Activated T-helper 1 cell treated with Interleukin-2 at 50 U/mL for 16 hours (primary cell): ENCODE measurements around the gene HBEGF.
"Not testable (repeated sequence)": the region's sequence is repeated elsewhere in the genome, so short reads cannot be mapped to it uniquely, and the experiment has no call there.

Experiments used
- DNase-seq: peaks from one replicate; pipeline ENCODE4 v3.0.0-alpha.2; 2020; ENCODE audit warnings: low read depth

The HBEGF gene

DNA sequence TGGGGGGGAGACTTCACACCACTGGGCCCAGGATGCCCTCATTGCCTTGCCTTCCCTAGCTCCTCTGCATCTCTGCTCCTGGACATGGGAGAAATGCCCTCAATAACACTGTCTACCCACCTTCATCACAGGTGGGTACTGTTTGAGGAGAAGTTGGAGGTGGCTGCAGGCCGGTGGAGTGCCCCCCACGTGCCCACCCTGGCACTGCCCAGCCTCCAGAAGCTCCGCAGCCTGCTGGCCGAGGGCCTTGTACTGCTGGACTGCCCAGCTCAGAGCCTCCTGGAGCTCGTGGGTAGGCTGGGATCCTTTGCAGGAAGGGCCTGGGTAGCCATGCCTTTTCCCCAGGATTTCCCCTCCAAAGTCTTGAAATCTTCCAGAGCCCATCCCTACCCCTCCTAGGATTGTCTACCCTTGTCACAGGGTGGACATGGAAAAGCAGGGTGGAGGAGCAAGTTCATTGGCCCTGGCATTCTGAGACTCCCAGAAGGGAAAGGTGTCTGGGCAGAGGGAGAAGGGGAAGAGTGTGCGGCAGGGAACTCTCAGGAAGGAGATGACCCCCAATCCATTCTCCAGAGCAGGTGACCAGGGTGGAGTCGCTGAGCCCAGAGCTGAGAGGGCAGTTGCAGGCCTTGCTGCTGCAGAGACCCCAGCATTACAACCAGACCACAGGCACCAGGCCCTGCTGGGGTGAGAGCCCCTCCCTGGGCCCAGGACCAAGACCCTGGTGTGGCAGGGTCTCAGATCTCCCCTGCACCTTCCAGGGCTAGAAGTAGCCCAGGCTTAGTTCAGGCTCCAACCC is 14.5 kb upstream of the HBEGF start:
- DNase-seq: no peak

DNA sequence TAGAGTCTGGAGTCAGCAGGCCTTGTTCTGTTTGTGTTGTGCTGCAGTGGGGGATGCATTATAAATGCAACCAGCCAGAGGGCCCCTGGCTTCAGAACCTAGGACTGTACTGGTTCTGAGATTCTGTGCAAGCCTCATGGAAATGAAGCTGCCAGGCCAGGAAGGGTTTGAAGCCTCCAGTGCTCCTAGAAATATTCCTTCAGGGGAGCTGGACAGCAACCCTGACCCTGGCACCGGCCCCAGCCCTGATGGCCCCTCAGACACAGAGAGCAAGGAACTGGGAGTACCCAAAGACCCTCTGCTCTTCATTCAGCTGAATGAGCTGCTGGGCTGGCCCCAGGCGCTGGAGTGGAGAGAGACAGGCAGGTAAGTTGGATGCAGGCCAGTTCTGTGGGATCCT is 13.7 kb upstream of the HBEGF start, which contains the start of gene SLC4A9:
Gene SLC4A9 (plus strand): TSS at position 94 of the 400 bp plus-strand sequence. CDS start 43 bp downstream, at position 137.
- DNase-seq: no peak

DNA sequence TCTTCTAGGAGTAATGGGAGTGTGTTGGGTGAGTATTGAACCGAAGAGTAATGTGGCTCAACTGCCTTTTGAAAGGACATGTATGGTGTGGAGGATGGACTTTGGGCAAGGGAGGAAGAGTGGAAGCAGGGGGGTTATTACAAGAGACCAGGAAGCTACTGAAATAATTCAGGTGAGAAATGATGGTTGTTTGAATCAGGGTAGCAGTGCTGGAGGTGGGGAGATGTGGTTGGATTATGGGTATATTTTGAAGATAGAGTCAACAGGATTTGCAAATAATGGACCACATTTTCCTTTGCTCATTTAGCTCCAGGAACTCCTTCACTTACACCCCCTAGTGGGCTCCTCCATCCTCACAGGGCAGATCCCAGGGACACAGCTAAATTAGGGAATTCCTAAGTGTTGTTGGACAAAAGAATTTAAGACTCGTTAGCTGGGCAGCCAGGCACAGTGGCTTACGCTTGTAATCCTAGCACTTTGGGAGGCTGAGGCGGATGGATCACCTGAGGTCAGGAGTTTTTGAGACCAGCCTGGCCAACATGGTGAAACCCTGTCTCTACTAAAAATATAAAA is 12.4 kb upstream of the HBEGF start:
- no peak for DNase-seq

DNA sequence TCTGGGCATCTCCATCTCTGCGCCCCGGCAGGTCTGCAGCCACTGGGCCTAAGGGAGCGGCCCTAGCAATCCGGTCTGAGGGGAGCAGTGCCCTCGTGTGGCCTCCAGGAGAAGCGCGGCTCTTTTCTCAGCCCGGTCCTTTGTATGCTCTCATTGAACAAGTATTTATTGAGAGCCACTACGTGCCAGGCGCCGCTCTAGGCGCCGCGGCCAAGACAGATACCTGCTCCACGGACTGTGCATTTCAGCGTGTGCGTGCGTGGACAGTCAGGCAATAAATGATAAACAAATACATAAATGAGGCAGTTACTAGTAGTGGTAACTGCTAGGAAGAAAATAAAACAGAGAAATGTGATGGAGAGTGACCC is 11.3 kb upstream of the HBEGF start:
- peak; percentile 50 for DNase-seq

DNA sequence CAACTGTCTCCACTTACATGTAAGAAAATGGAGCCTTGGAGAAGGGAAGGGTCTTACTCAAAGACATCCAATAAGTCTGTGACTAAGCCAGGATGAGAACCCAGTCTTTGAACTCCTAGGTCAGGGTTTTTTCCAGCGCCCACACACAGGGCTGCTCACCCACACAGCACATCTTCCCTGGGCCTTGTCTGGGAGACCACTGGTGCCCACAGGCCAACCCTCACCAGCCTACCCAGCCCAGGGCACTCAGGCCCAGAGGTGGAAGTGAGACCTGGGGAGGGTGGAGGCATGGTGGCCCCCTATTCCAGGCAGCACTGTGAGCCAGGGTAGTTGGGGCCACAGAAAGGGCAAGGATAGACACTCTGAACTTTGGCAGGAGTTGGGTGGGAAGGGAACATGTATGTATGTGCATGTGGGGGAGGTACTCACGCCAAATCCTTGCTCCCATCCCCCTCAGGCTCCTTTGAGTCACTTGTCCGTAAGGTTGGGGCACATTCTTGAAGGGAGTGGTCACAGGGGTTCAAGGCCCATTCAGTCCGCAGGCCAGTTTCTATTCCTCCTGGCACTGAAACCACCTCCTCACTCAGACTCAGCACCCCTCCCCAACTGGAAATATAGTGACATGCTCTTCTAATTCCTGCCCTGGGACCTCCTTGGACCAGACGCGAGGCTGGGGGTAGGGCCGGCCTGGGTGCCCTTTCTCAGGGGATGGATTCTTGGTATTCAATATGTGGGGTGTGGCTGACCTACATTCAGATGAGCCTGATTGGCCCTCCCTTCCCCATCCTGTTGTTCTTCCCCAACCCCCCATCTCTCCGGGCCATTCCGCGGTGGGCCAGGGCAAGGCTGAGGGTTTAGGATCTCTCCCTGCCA is 10.7 kb upstream of the HBEGF start:
- DNase-seq: no peak

DNA sequence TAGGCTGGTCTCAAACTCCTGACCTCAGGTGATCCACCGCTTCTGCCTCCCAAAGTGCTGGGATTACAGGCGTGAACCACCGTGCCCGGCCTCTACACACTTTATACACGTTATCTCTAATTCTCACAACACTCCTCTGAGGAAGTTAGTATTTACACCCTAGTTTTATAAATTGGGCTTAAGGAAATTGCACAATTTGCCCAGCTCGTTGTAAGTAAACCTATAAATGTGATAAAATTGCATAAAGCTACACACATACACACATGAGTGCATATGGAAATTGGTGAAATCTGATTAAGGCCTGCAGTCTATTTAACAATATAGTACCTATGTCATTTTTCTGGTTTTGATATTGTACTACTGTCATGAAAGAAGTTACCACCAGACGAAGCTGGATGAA is 9.1 kb upstream of the HBEGF start:
- no peak for DNase-seq

DNA sequence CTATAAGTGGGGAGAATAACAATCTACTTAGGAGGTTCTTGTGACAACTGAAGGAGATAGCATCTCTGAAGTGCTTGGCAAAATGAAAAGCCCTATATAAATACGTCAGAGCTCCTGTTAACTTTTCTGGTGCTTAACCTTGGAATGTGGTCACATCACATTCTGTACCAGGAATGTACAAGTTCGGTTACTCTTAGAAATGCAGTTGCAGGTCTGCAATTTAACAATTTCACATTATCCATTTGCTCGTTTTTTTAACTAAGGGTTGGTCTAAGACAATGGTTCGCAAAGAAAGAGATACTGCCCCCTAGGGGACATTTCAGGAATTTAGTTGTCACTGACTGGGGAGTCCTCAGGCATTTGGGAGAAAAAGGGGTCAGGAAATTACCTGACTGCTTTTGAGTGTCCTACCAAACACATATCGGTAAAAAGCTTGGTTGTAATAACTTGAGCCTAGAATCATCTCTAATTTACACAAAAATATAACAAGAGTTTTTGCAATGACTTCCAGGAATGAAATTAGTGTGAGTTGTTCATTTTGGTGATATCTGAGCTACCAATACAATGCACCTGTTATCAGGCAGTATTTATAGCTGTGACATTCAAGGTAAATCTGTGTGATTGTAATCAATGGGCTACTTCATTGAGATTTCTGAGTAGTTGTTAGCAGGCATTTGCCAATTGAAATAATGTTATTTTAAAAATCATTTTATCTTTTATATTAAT is 5.4 kb upstream of the HBEGF start:
- DNase-seq: no peak

DNA sequence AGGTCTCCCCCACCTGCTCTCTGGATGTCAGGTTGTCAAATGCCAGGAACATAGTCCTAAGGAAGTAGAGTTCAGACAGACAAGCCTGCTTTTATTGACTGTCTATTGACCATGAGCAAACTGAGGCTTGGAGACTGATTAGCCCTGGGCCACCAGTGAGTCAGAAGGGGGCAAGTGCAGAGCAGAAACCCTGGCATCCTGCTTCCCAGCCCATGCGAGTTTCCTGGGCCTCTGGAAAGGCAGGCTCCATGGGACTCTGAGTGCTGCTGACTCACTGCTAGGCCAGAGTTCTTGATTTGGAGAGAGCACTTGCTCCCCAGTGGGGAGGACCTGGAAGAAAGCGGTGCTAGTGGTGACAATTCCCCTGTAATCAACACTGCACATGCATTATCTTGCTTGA is 2.8 kb upstream of the HBEGF start:
- no peak for DNase-seq

DNA sequence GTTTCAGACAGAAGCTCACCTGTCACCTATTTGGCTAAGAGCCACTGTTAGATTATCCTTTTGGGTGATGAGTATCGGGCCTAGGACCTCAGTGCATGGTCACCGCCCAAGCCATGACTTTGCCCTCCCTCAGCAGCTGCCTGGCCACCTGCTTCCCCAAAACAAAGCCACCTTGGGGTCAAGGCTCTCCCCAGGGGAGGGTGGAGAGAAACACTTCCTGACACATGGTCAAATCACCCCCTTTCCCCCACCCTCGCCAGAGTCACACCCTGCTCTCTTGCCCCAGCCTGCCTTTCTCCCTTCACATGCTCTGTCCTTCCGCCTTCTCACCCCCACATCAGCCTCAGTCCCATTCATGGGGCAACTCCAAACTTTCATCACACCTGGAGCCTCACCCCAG is 1.7 kb upstream of the HBEGF start:
- no peak for DNase-seq

DNA sequence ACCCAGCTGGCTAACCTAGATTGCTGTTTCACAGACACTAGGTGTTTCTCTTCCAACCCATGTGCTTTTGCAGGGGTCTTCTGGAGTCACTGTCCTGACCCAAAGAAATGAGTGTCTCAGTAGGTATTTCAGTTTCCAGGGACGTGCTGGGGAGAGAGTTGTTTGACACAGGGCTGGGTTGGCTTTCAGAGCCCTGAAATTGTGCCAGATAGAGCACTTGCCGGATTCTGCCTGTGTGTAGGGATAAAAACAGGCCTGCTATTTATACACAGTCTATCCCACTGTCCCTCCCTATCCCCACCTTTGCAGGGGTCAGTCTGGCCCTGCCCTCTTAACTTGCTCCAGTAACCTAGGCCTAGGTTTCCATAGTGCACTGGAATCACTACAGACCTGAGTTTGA is 957 bp upstream of the HBEGF start:
- no peak for DNase-seq

DNA sequence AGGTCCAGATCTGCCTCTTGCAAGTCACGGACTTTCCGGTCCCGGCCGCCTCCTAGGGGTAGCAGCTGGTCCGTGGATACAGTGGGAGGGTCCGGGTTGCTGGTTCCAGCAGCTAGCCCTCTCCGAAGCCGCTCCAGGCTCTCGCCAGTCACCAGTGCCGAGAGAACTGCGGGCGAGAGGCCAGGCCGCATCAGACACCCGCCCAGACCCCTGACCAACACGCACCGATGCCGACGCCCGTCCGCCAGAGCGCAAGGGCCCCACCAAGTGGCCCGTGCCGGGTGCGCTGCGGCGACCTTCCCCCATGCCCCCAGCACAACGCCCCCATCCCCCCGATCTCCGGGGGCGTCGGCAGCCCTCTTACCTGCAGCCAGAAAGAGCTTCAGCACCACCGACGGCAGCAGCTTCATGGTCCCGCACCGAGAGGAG is 470 bp downstream of the HBEGF start:
- no peak for DNase-seq

DNA sequence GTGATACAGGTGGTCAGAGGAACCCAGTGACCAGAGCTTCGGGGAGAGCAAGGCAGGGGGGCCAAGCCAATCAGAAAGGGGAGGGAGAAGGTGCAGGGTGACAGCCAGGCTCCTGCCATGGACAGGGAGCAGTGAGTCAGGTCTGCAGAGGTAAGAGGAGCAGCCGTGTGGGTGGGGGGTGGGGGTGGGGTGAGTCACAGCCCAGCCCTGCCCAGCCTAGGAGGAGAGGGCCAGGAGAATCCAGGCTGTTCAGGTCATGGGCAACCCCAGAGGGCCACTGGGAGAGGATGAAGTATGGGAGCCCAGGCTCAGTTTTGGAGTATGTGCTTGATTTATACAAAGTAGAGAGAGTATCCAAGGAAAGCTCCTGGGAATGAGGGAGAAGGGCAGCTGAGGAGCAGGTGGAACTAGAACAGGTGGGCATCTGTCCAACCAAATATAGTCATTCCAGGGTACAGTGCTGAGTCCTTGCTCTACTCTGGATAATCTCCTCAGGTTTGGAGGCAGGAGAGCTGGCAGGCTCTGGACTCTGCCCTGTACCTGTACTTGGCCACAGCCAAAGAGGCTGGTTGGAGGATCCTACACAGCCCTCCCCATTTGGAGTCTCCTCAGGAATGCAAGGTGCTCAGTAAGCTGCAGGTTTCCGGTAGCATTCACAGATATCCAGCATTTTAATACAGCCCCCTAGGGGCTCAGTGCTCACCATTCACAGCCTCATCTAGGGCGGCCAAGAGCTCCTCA is 1.6 kb downstream of the HBEGF start:
- DNase-seq: no peak

DNA sequence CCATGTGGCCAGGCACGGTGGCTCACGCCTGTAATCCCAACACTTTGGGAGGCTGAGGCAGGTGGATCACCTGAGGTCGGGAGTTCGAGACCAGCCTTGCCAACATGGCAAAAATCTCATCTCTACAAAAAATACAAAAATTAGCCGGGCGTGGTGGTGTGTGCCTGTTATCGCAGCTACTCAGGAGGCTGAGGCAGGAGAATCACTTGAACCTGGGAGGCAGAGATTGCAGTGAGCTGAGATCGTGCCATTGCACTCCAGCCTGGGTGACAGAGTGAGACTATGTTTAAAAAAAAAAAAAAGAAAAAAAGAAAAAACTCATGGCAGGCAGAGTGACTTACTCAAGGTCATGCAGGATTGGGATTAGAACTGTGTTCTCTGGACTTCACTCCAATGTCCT is 2.6 kb downstream of the HBEGF start:
- not testable (repeated sequence) for DNase-seq

DNA sequence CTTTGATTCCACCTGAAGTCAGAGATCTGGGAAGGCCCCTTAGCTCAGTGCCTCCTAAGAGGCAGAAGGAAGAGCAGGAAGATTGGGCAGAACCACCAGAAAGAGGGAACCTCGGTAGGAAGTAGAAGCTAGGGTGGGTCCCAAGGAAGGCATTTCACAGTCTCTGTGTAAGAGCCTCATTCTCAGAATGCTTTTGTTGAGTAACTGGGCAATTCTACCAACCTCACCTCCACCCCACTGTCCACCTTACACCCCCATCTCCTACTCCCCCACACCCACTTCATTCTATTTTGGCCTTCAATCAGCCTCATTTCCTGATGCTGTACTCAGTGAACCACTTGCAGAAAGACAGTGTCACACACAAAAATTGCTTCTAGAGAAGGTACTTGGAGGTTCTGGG is 3.5 kb downstream of the HBEGF start:
- DNase-seq: no peak

DNA sequence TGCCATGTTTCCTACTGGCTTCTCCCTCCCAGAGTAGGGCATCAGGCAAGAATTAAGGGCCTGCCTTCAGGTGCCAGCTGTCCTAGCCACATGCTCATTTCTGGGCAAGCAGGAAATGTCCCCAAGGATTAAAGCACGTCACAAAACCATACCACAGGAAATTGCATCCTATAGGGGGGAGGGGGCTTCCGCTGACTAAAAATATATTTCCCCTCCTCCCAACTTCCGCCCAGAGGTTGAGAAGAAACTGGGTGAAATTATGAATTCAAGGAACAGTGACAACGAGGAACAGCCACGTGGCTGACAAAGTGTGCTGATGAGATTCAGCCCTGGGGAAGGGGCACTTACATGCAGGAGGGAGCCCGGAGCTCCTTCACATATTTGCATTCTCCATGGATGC is 4.1 kb downstream of the HBEGF start:
- DNase-seq: no peak

DNA sequence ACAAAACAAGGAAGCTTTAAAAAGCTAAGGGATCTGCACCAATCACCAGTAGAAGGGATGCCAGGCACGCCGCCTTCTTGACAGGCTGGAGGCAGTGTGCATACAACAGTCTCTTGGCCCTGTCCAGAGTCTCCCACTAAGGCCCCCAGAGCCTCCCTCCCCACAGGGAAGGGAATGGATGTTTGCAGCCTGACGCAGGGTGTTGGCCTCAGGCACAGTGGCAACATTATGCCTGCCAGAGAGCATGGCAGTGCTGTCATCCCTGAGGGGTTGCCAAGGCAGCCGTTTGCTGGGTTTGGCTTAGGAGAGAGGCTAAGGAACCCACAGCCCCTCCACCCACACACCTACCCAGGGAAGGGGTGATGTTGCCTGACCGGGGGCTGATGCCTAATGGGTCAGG is 4.8 kb downstream of the HBEGF start:
- DNase-seq: no peak

DNA sequence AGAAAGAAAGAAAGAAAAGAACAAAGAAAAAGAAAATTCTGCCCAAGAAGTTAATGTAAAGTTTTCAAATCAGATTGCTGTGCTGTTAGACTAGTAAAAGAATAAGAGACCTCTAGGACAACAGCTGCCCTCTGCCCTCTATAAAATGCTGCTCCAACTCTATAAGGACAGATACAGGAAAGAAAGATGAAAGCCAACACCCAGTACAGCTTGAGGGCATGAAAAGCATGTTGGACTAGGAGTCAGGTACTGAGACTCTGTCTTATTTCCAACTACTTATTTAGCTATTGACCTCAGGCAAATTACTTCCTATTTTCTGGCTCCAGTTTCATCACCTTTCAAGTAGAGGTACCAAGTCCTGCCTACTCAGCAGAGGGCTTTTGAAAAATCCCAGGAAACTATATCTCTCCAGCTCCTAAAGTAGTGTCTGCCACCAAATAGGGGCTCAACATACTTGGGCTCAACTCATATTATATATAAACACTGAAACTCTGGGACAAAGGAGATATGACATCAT is 5.7 kb downstream of the HBEGF start:
- DNase-seq: no peak

DNA sequence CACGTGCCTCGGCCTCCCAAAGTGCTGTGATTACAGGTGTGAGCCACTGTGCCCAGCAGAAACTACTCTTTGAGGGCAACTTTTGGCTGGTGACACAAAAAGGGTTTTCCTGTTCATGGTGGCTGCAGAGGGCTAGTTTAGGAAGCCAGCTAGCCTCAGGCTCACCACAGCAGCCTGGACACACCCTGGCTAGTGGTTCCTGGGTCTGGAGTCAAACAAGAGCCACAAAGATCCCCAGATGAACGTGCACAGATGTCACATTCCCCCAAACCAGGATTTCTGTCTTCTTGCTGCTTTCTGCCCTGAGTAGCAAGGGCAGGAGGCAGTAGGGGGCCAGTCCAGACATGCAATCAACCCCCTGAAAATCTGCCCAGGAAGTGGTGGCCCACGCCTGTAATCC is 6.8 kb downstream of the HBEGF start:
- DNase-seq: no peak

DNA sequence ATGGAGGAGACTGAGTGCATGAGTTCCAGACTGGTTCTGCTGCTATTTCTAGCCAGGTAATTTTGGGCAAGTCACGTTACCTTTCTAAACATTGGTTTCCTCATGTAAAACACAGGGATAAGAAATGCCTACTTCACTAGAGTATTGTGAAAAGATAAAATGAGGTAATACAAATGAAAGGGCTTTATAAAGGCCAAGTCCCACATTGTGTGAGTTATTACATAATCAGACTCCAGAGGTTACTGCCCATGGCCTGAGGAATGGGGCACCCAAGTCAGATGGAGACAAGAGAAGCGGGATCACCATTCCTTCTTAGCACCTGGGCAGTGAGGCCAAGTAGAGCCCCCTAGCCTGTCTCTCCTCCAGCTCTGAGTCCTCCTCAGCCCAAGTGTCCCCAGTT is 7.5 kb downstream of the HBEGF start:
- DNase-seq: no peak

DNA sequence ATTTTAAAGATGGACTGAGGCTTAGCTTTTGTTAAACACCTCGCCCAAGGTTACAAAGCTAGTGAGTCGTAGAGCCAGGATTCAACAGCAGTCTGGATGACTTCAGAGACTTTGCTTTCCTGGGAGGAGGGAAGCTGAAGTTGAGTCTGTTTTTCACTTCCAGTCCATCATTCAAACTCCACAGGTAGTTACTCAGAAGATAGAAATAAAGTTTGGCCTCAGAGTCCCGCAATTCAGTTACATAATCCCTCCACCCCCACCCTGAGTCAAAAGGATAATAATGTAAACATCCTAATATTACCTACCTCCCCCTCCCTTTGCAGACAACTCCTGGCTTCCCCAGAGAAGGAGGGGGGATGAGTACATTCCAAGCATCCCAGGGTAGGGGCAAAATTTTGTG is 8.1 kb downstream of the HBEGF start:
- no peak for DNase-seq

DNA sequence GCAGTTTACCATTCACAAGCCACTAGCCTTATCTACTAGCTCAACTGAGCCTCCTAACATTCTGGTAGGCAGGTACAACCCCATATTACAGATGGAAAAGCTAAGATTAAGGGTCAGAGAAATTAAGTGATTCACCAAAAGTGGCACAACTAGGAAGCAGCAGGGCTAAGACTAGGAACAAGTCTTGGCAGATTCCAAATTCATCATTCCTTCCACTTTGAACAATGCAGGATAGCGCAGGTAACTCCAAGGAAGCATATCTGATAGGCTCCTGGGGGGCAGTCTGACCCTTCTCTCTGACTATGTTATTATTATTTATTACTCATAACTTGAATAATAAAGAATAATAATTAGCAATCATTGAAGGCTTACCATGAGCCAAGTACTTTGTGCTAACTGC is 8.5 kb downstream of the HBEGF start:
- no peak for DNase-seq
